HepG2 (cell line): ENCODE data around the gene IGIP. TPM values are rescaled to one million over a fixed set of nuclear protein-coding genes. Genes with fewer than 3 reads are reported as not detected.
A peak's percentile ranks its signal among the peaks of the same experiment; 100 is the strongest.

Experiments used
- ATF1 ChIP-seq: IDR thresholded peaks from 2 replicates; pipeline ENCODE4 v1.6.1; 2016; ENCODE audit warnings: mild to moderate bottlenecking, control low read depth
- DBP ChIP-seq: sonication (generic); formaldehyde crosslinking; IDR thresholded peaks from 2 replicates; pipeline ENCODE4 v1.4.0; 2020; ENCODE audit warnings: missing genetic modification reagents; ENCODE audit errors: not compliant biosample characterization
- FLYWCH1 ChIP-seq: sonication (generic); formaldehyde crosslinking; IDR thresholded peaks from 2 replicates; pipeline ENCODE4 v1.8.1; 2023; ENCODE audit warnings: mild to moderate bottlenecking, missing genetic modification reagents
- GRHL1 ChIP-seq: sonication (generic); formaldehyde crosslinking; conservative IDR thresholded peaks from 2 replicates; pipeline ENCODE4 v1.8.0; 2022; ENCODE audit warnings: missing genetic modification reagents
- HMG20B ChIP-seq: conservative IDR thresholded peaks from 2 replicates; pipeline ENCODE4 v1.6.1; 2016; ENCODE audit warnings: missing genetic modification reagents, missing compliant biosample characterization
- NFRKB ChIP-seq: fragments of 450-650 bp; IDR thresholded peaks from 2 replicates; pipeline ENCODE4 v1.6.1; 2017
- NPAS2 ChIP-seq: sonication (generic); formaldehyde crosslinking; IDR thresholded peaks from 2 replicates; pipeline ENCODE4 v1.8.0; 2022; ENCODE audit warnings: mild to moderate bottlenecking, missing genetic modification reagents, borderline replicate concordance
- RBFOX2 ChIP-seq: fragments of 200-400 bp; formaldehyde crosslinking; IDR thresholded peaks from 2 replicates; pipeline ENCODE4 v1.6.1; 2017; ENCODE audit warnings: low read depth, mild to moderate bottlenecking, low read length
- RFXAP ChIP-seq: sonication (generic); formaldehyde crosslinking; IDR thresholded peaks from 2 replicates; pipeline ENCODE4 v1.4.0; 2020; ENCODE audit warnings: missing genetic modification reagents, borderline replicate concordance
- TMF1 ChIP-seq: sonication (generic); formaldehyde crosslinking; IDR thresholded peaks from 2 replicates; pipeline ENCODE4 v1.8.1; 2022; ENCODE audit warnings: low read depth, missing genetic modification reagents
- TSC22D2 ChIP-seq: sonication (generic); formaldehyde crosslinking; IDR thresholded peaks from 2 replicates; pipeline ENCODE4 v1.5.1; 2020; ENCODE audit warnings: missing genetic modification reagents, mild to moderate bottlenecking, borderline replicate concordance
- ZBTB10 ChIP-seq: sonication (generic); formaldehyde crosslinking; IDR thresholded peaks from 2 replicates; pipeline ENCODE4 v1.4.0; 2020; ENCODE audit warnings: missing genetic modification reagents, borderline replicate concordance
- ZBTB25 ChIP-seq: IDR thresholded peaks from 2 replicates; pipeline ENCODE4 v1.6.1; 2018; ENCODE audit warnings: missing genetic modification reagents
- ZFYVE20 ChIP-seq: sonication (generic); formaldehyde crosslinking; IDR thresholded peaks from 2 replicates; pipeline ENCODE4 v1.8.0; 2023; ENCODE audit warnings: low read depth, mild to moderate bottlenecking, moderate library complexity, missing genetic modification reagents, borderline replicate concordance
- ZGPAT ChIP-seq: IDR thresholded peaks from 2 replicates; pipeline ENCODE4 v1.6.1; 2016; ENCODE audit warnings: mild to moderate bottlenecking
- ZNF121 ChIP-seq: sonication (generic); formaldehyde crosslinking; IDR thresholded peaks from 2 replicates; pipeline ENCODE4 v1.5.0; 2020; ENCODE audit warnings: mild to moderate bottlenecking, missing genetic modification reagents
- ZNF224 ChIP-seq: sonication (generic); formaldehyde crosslinking; IDR thresholded peaks from 2 replicates; pipeline ENCODE4 v1.5.0; 2020; ENCODE audit warnings: mild to moderate bottlenecking, missing genetic modification reagents
- ZNF274 ChIP-seq: sonication (generic); formaldehyde crosslinking; IDR thresholded peaks from 2 replicates; pipeline ENCODE4 v1.5.1; 2020; ENCODE audit warnings: mild to moderate bottlenecking, missing genetic modification reagents
- ZNF367 ChIP-seq: sonication (generic); formaldehyde crosslinking; IDR thresholded peaks from 2 replicates; pipeline ENCODE4 v1.4.0; 2020; ENCODE audit warnings: missing genetic modification reagents, borderline replicate concordance
- ZNF577 ChIP-seq: sonication (generic); formaldehyde crosslinking; IDR thresholded peaks from 2 replicates; pipeline ENCODE4 v1.4.0; 2020; ENCODE audit warnings: mild to moderate bottlenecking, low read depth, missing genetic modification reagents, borderline replicate concordance
- ZSCAN20 ChIP-seq: sonication (generic); formaldehyde crosslinking; IDR thresholded peaks from 2 replicates; pipeline ENCODE4 v1.4.0; 2020; ENCODE audit warnings: missing genetic modification reagents, mild to moderate bottlenecking, borderline replicate concordance
- polyA plus RNA-seq, 8 experiments: library from polyadenylated mRNA; depleted of rRNA in 3 of 8; stranded (reverse) in 7 of 8; unstranded in 1 of 8; fragments of >200 nt; fragmentation: Illumina TruSeq in 4 of 8; extraction: Trizol in 4 of 8; gene quantifications; 2 replicates each; pipeline versions ENCODE4 v1.2.1 to v1.2.3, GENCODE V29; 2011 to 2016; ENCODE audit warnings: low read depth in 4 of 8, missing spikeins in 1 of 8, mixed read lengths in 1 of 8; ENCODE audit not compliant: insufficient read depth in 1 of 8
- total RNA-seq, 5 experiments: library from RNA; depleted of rRNA; stranded (reverse); fragments of >200 nt; fragmentation: Illumina TruSeq; extraction: Trizol; gene quantifications; 2 replicates each; pipeline ENCODE4 v1.2.3, GENCODE V29; 2016; ENCODE audit warnings: low read depth in 1 of 5

IGIP gene
- total and polyA plus RNA-seq, 2 of the 13 experiments (the other 11 are each of a cell fraction or from before 2014, with no cell fraction given), result 1.7 to 2.1 TPM

- TF ChIP-seq HMG20B (CRISPR knock-in tag) (no peak), ZNF274 (CRISPR knock-in tag) (no peak), TSC22D2 (CRISPR knock-in tag) (no peak), ATF1 (CRISPR knock-in tag) (peak; percentile 77), ZGPAT (peak; percentile 80), ZSCAN20 (CRISPR knock-in tag) (no peak), ZNF224 (CRISPR knock-in tag) (no peak), FLYWCH1 (CRISPR knock-in tag) (no peak), GRHL1 (CRISPR knock-in tag) (no peak), TMF1 (CRISPR knock-in tag) (no peak), RBFOX2 (peak; percentile 79), ZNF577 (CRISPR knock-in tag) (no peak), ZBTB25 (CRISPR knock-in tag) (peak; percentile 77; the same call in 1 of the 2 replicates), ZNF121 (CRISPR knock-in tag) (0 out of 2 replicates have a peak, but pooled peaks have one; percentile 30), DBP (no peak), ZBTB10 (peak; percentile 67; the same call in 1 of the 2 replicates), RFXAP (CRISPR knock-in tag) (peak; percentile 34), NFRKB (no peak), ZFYVE20 (CRISPR knock-in tag) (no peak), NPAS2 (CRISPR knock-in tag) (0 out of 2 replicates have a peak, but pooled peaks have one; percentile 78), ZNF367 (CRISPR knock-in tag) (no peak; the same call in 1 of the 2 replicates)
Measured at GRCh38 chr5:140174465-140175366, 49.0 kb downstream of the IGIP start, which contains the start of gene CYSTM1 (continued).
